ENCODE data around the gene NDUFV3. TPM values are rescaled to one million over a fixed set of nuclear protein-coding genes. Genes with fewer than 3 reads are reported as not detected.

Gene NDUFV3
- total and polyA plus RNA-seq, 2 experiments from 2014 or later, result 51.5 to 71.2 TPM

DNA sequence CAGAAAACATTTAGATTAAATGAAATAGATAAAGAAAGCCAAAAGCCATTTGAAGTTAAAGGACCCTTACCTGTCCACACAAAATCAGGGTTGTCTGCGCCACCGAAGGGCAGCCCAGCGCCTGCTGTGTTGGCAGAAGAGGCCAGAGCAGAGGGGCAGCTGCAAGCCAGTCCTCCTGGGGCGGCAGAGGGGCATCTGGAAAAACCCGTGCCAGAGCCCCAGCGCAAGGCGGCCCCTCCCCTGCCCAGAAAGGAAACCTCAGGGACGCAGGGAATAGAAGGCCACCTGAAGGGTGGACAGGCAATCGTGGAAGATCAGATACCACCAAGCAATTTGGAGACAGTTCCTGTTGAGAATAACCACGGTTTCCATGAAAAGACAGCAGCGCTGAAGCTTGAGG lies 10.7 kb downstream of the NDUFV3 start (continued):
- TF ChIP-seq, protein P1, sequence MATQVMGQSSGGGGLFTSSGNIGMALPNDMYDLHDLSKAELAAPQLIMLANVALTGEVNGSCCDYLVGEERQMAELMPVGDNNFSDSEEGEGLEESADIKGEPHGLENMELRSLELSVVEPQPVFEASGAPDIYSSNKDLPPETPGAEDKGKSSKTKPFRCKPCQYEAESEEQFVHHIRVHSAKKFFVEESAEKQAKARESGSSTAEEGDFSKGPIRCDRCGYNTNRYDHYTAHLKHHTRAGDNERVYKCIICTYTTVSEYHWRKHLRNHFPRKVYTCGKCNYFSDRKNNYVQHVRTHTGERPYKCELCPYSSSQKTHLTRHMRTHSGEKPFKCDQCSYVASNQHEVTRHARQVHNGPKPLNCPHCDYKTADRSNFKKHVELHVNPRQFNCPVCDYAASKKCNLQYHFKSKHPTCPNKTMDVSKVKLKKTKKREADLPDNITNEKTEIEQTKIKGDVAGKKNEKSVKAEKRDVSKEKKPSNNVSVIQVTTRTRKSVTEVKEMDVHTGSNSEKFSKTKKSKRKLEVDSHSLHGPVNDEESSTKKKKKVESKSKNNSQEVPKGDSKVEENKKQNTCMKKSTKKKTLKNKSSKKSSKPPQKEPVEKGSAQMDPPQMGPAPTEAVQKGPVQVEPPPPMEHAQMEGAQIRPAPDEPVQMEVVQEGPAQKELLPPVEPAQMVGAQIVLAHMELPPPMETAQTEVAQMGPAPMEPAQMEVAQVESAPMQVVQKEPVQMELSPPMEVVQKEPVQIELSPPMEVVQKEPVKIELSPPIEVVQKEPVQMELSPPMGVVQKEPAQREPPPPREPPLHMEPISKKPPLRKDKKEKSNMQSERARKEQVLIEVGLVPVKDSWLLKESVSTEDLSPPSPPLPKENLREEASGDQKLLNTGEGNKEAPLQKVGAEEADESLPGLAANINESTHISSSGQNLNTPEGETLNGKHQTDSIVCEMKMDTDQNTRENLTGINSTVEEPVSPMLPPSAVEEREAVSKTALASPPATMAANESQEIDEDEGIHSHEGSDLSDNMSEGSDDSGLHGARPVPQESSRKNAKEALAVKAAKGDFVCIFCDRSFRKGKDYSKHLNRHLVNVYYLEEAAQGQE (IDR thresholded peaks at IDR 0.05; ENCODE audit: unreplicated experiment), result no peak

DNA sequence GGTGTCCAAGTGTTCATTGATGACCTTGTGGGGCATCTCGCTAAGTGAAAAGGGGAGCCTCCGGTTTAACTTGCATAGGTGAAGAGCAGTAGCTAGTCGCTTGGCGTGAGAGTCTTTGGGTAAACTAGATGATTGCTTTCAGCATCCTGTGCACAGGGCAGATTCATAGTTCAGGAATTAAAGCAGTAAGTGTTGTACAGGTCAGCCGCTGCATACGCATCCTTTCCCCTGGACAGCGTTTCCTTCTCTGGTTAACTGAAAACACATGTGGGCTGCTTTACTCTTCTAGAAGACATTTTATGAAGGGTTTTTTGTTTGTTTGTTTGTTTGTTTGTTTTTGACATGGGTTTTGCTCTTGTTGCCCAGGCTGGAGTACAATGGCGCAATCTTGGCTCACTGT lies 12.1 kb downstream of the NDUFV3 start:
- Histone ChIP-seq H3K4me3 (no peak overlapping the region), H3K9me2 (ENCODE audit: insufficient read depth) (no peaks in the 10 kb centered on the region), H2AFZ (no peak overlapping the region), H3K79me2 (replicated peaks; ENCODE audit: insufficient read depth) (peaks cover 10% of the 10 kb centered on the region), H4K20me1 (replicated peaks; ENCODE audit: insufficient read depth) (peaks cover 11% of the 10 kb centered on the region), H3K27ac (ENCODE audit: low read depth) (no peak overlapping the region), H3K27me3 (ENCODE audit: insufficient read depth) (no peaks in the 10 kb centered on the region), H3K36me3 (ENCODE audit: insufficient read depth) (peaks cover 50% of the 10 kb centered on the region), H3F3A (replicated peaks; ENCODE audit: low read depth) (no peaks in the 10 kb centered on the region), H3K4me2 (no peak overlapping the region), H3K4me1 (ENCODE audit: insufficient read depth) (no peaks in the 10 kb centered on the region)
- no peak for DNase-seq (ENCODE audit: low spot score)
- TF ChIP-seq, protein P2, sequence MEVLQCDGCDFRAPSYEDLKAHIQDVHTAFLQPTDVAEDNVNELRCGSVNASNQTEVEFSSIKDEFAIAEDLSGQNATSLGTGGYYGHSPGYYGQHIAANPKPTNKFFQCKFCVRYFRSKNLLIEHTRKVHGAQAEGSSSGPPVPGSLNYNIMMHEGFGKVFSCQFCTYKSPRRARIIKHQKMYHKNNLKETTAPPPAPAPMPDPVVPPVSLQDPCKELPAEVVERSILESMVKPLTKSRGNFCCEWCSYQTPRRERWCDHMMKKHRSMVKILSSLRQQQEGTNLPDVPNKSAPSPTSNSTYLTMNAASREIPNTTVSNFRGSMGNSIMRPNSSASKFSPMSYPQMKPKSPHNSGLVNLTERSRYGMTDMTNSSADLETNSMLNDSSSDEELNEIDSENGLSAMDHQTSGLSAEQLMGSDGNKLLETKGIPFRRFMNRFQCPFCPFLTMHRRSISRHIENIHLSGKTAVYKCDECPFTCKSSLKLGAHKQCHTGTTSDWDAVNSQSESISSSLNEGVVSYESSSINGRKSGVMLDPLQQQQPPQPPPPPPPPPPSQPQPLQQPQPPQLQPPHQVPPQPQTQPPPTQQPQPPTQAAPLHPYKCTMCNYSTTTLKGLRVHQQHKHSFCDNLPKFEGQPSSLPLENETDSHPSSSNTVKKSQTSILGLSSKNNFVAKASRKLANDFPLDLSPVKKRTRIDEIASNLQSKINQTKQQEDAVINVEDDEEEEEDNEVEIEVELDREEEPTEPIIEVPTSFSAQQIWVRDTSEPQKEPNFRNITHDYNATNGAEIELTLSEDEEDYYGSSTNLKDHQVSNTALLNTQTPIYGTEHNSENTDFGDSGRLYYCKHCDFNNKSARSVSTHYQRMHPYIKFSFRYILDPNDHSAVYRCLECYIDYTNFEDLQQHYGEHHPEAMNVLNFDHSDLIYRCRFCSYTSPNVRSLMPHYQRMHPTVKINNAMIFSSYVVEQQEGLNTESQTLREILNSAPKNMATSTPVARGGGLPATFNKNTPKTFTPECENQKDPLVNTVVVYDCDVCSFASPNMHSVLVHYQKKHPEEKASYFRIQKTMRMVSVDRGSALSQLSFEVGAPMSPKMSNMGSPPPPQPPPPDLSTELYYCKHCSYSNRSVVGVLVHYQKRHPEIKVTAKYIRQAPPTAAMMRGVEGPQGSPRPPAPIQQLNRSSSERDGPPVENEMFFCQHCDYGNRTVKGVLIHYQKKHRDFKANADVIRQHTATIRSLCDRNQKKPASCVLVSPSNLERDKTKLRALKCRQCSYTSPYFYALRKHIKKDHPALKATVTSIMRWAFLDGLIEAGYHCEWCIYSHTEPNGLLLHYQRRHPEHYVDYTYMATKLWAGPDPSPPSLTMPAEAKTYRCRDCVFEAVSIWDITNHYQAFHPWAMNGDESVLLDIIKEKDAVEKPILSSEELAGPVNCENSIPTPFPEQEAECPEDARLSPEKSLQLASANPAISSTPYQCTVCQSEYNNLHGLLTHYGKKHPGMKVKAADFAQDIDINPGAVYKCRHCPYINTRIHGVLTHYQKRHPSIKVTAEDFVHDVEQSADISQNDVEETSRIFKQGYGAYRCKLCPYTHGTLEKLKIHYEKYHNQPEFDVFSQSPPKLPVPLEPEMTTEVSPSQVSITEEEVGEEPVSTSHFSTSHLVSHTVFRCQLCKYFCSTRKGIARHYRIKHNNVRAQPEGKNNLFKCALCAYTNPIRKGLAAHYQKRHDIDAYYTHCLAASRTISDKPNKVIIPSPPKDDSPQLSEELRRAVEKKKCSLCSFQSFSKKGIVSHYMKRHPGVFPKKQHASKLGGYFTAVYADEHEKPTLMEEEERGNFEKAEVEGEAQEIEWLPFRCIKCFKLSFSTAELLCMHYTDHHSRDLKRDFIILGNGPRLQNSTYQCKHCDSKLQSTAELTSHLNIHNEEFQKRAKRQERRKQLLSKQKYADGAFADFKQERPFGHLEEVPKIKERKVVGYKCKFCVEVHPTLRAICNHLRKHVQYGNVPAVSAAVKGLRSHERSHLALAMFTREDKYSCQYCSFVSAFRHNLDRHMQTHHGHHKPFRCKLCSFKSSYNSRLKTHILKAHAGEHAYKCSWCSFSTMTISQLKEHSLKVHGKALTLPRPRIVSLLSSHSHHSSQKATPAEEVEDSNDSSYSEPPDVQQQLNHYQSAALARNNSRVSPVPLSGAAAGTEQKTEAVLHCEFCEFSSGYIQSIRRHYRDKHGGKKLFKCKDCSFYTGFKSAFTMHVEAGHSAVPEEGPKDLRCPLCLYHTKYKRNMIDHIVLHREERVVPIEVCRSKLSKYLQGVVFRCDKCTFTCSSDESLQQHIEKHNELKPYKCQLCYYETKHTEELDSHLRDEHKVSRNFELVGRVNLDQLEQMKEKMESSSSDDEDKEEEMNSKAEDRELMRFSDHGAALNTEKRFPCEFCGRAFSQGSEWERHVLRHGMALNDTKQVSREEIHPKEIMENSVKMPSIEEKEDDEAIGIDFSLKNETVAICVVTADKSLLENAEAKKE (CRISPR knock-in tag; IDR thresholded peaks at IDR 0.05), result no peak
- TF ChIP-seq CREB1 (CRISPR knock-in tag; IDR thresholded peaks at IDR 0.05; ENCODE audit: low read depth), result no peak
- no peak for TF ChIP-seq POLR2AphosphoS5 (IDR thresholded peaks at IDR 0.05; ENCODE audit: low read depth)
- no peak for TF ChIP-seq NANOG (IDR thresholded peaks at IDR 0.05; ENCODE audit: borderline replicate concordance)
- no peak for TF ChIP-seq EZH2 (IDR thresholded peaks at IDR 0.05; ENCODE audit: low read depth, unreplicated experiment)
- TF ChIP-seq, protein P3, sequence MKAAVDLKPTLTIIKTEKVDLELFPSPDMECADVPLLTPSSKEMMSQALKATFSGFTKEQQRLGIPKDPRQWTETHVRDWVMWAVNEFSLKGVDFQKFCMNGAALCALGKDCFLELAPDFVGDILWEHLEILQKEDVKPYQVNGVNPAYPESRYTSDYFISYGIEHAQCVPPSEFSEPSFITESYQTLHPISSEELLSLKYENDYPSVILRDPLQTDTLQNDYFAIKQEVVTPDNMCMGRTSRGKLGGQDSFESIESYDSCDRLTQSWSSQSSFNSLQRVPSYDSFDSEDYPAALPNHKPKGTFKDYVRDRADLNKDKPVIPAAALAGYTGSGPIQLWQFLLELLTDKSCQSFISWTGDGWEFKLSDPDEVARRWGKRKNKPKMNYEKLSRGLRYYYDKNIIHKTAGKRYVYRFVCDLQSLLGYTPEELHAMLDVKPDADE (IDR thresholded peaks at IDR 0.05), result no peak
- TF ChIP-seq ZNF114 (CRISPR knock-in tag; IDR thresholded peaks at IDR 0.05), result no peak
- TF ChIP-seq JUNB (IDR thresholded peaks at IDR 0.05; ENCODE audit: unreplicated experiment), result no peak
- TF ChIP-seq STAT1 (IDR thresholded peaks at IDR 0.05; ENCODE audit: unreplicated experiment), result no peak
- TF ChIP-seq, protein P4, sequence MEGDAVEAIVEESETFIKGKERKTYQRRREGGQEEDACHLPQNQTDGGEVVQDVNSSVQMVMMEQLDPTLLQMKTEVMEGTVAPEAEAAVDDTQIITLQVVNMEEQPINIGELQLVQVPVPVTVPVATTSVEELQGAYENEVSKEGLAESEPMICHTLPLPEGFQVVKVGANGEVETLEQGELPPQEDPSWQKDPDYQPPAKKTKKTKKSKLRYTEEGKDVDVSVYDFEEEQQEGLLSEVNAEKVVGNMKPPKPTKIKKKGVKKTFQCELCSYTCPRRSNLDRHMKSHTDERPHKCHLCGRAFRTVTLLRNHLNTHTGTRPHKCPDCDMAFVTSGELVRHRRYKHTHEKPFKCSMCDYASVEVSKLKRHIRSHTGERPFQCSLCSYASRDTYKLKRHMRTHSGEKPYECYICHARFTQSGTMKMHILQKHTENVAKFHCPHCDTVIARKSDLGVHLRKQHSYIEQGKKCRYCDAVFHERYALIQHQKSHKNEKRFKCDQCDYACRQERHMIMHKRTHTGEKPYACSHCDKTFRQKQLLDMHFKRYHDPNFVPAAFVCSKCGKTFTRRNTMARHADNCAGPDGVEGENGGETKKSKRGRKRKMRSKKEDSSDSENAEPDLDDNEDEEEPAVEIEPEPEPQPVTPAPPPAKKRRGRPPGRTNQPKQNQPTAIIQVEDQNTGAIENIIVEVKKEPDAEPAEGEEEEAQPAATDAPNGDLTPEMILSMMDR (conservative IDR thresholded peaks at IDR 0.05; ENCODE audit: low read depth in 2 of 2), result no peak
- no peak for TF ChIP-seq EZH2phosphoT487 (IDR thresholded peaks at IDR 0.05; ENCODE audit: unreplicated experiment)
- Mint-ChIP-seq H3K36me3 (ENCODE audit: low read depth) (peaks cover 84% of the 10 kb centered on the region), H3K4me1 (no peaks in the 10 kb centered on the region; the same call in 2 of the 3 replicates), H3K27me3 (ENCODE audit: insufficient read depth, low read depth, poor library complexity) (no peaks in the 10 kb centered on the region), H3K4me3 (no peak overlapping the region), H3K9me3 (peaks cover 5% of the 10 kb centered on the region; the same call in 1 of the 3 replicates), H3K27ac (no peak overlapping the region)
- ATAC-seq, result no peak

Data from GM23338 (cell line).